B cell (primary cell): ENCODE data around the gene ABCA9.

ENCODE experiments used
- EZH2 ChIP-seq: IDR thresholded peaks from 2 replicates; pipeline ENCODE4 v1.6.1; 2012; ENCODE audit warnings: borderline replicate concordance, low read depth, mild to moderate bottlenecking, moderate library complexity, low read length; ENCODE audit not compliant: insufficient read depth, poor library complexity, severe bottlenecking
- TF ChIP-seq, protein P1 (sequence below): fragments of 200-600 bp; IDR thresholded peaks from one replicate; pipeline ENCODE4 v1.8.0; 2022; ENCODE audit warnings: antibody characterized with exemption, mild to moderate bottlenecking

DNA sequence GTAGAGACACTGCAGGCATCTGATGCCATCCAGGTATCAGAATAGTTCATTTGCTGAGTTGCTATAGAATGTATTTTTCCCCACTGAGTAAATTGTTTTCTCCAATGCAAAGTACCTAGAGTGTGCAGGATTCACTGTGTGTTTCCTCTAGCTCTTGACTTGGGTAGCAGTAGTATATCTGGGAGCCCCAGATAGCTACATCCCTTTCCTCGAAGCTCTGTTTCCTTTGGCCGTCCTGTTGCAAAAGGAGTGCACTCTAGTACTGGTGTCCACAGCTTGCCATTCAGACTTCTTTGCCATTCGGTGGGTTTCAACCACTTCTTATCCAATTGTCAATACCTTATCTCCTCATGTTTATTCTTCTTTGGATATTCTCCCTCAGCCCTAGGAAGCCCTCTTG, 118.3 kb downstream of the ABCA9 start:
- TF ChIP-seq, protein P1, sequence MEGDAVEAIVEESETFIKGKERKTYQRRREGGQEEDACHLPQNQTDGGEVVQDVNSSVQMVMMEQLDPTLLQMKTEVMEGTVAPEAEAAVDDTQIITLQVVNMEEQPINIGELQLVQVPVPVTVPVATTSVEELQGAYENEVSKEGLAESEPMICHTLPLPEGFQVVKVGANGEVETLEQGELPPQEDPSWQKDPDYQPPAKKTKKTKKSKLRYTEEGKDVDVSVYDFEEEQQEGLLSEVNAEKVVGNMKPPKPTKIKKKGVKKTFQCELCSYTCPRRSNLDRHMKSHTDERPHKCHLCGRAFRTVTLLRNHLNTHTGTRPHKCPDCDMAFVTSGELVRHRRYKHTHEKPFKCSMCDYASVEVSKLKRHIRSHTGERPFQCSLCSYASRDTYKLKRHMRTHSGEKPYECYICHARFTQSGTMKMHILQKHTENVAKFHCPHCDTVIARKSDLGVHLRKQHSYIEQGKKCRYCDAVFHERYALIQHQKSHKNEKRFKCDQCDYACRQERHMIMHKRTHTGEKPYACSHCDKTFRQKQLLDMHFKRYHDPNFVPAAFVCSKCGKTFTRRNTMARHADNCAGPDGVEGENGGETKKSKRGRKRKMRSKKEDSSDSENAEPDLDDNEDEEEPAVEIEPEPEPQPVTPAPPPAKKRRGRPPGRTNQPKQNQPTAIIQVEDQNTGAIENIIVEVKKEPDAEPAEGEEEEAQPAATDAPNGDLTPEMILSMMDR, result no peak
- TF ChIP-seq EZH2, result no peak
